Nephron progenitor cell (in vitro differentiated cells): ENCODE measurements around the gene ARHGAP32.

ENCODE experiments used
- DNase-seq: peaks from one replicate; pipeline ENCODE4 v3.0.0; 2021
- H3K27ac Mint-ChIP-seq: 2 replicates; pipeline ENCODE4 v1.8.0; 2021; ENCODE audit warnings: mild to moderate bottlenecking, moderate library complexity, mixed read lengths
- H3K27me3 Mint-ChIP-seq: 2 replicates; pipeline ENCODE4 v1.8.0; 2021; ENCODE audit warnings: mild to moderate bottlenecking, low read depth, mixed read lengths; ENCODE audit not compliant: poor library complexity
- H3K36me3 Mint-ChIP-seq: 2 replicates; pipeline ENCODE4 v1.8.0; 2021; ENCODE audit warnings: low read depth, mixed read lengths
- H3K4me1 Mint-ChIP-seq: 2 replicates; pipeline ENCODE4 v1.8.0; 2021; ENCODE audit warnings: mixed read lengths
- H3K4me3 Mint-ChIP-seq: 2 replicates; pipeline ENCODE4 v1.8.0; 2021; ENCODE audit warnings: mild to moderate bottlenecking, moderate library complexity, mixed read lengths
- H3K9me3 Mint-ChIP-seq: 2 replicates; pipeline ENCODE4 v1.8.0; 2021; ENCODE audit warnings: mild to moderate bottlenecking, moderate library complexity, mixed read lengths
- CTCF ChIP-seq: fragments of 200-600 bp; sonication (generic); IDR thresholded peaks from 2 replicates; pipeline ENCODE4 v1.5.0; 2021; ENCODE audit warnings: antibody characterized with exemption

Gene ARHGAP32

GRCh38 chr11:128964463-128964930, 227.6 kb downstream of the ARHGAP32 start:
- H3K4me3 Mint-ChIP-seq = no peak overlapping the region
- no peak for DNase-seq
- H3K36me3 Mint-ChIP-seq = peaks cover 10% of the 10 kb centered on the region
- H3K9me3 Mint-ChIP-seq = no peaks in the 10 kb centered on the region
- no peak overlapping the region for H3K27ac Mint-ChIP-seq
- no peak for TF ChIP-seq CTCF
- H3K27me3 Mint-ChIP-seq = no peaks in the 10 kb centered on the region
- peaks cover 17% of the 10 kb centered on the region for H3K4me1 Mint-ChIP-seq

- Mint-ChIP-seq H3K27ac (no peak overlapping the region), H3K27me3 (peaks cover 2% of the 10 kb centered on the region), H3K36me3 (peaks cover 5% of the 10 kb centered on the region)
Measured at GRCh38 chr11:128963744-128964325, 228.3 kb downstream of the ARHGAP32 start.

GRCh38 chr11:128962896-128963295, 229.2 kb downstream of the ARHGAP32 start:
- no peak overlapping the region for H3K27ac Mint-ChIP-seq
- no peak for TF ChIP-seq CTCF
- H3K9me3 Mint-ChIP-seq = no peaks in the 10 kb centered on the region
- DNase-seq = no peak
- no peak overlapping the region for H3K4me3 Mint-ChIP-seq
- peaks cover 17% of the 10 kb centered on the region for H3K4me1 Mint-ChIP-seq
- H3K27me3 Mint-ChIP-seq = peaks cover 2% of the 10 kb centered on the region
- H3K36me3 Mint-ChIP-seq = no peaks in the 10 kb centered on the region

More at GRCh38 chr11:128963744-128964325, 228.3 kb downstream of the ARHGAP32 start:
- H3K4me1 Mint-ChIP-seq = peaks cover 17% of the 10 kb centered on the region
- DNase-seq = no peak
- no peak for TF ChIP-seq CTCF
- no peak overlapping the region for H3K4me3 Mint-ChIP-seq
- no peaks in the 10 kb centered on the region for H3K9me3 Mint-ChIP-seq

- H3K27ac Mint-ChIP-seq = no peak overlapping the region
- H3K4me3 Mint-ChIP-seq = no peak overlapping the region
- no peaks in the 10 kb centered on the region for H3K36me3 Mint-ChIP-seq
- H3K27me3 Mint-ChIP-seq = peaks cover 7% of the 10 kb centered on the region
- H3K4me1 Mint-ChIP-seq = peaks cover 16% of the 10 kb centered on the region
- TF ChIP-seq CTCF = no peak
- DNase-seq = no peak
- no peaks in the 10 kb centered on the region for H3K9me3 Mint-ChIP-seq
Measured at GRCh38 chr11:128961645-128962044, 230.5 kb downstream of the ARHGAP32 start.

- H3K9me3 Mint-ChIP-seq = no peaks in the 10 kb centered on the region
- no peak for DNase-seq
- no peaks in the 10 kb centered on the region for H3K36me3 Mint-ChIP-seq
- peaks cover 6% of the 10 kb centered on the region for H3K4me1 Mint-ChIP-seq
- H3K4me3 Mint-ChIP-seq = no peak overlapping the region
- H3K27ac Mint-ChIP-seq = no peak overlapping the region
- H3K27me3 Mint-ChIP-seq = peaks cover 28% of the 10 kb centered on the region
- TF ChIP-seq CTCF = no peak
Measured at GRCh38 chr11:128957202-128957482, 235.0 kb downstream of the ARHGAP32 start.
